GM19397 (cell line): ENCODE data around the gene PDHA1.

ENCODE experiments used
- ATAC-seq: cut with Tn5 transposase; IDR thresholded peaks from one replicate; pipeline ENCODE4 v1.9.1; 2021; ENCODE audit warnings: mild to moderate bottlenecking, moderate library complexity; ENCODE audit not compliant: unreplicated experiment

The PDHA1 gene

DNA sequence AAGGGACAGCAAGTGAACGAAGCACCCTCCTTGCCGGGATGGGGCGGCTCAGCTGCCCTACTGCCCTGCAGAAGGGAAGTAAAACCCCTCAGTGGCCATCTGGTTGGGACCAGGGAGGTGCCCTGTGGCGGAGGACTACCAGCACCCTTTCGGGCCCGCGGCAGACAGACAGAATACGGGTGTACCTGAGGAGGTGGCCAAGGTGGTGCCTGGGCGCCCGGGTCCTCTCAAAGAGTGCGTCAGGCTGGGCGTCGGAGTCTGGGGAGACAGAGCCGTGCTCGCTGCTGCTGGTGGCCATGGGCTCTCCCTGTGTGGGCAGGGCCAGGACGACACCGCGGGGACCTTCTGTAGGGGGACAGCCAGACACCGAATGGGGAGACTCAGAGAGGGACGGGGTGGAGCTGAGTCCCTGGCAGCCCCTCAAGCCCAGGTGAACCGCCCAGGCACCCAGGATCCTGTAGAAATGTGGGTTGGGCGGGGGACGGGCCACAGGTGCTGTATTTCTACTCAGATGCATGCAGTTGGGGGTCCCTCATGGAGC lies 29.7 kb downstream of the PDHA1 start:
- ATAC-seq: no peak

DNA sequence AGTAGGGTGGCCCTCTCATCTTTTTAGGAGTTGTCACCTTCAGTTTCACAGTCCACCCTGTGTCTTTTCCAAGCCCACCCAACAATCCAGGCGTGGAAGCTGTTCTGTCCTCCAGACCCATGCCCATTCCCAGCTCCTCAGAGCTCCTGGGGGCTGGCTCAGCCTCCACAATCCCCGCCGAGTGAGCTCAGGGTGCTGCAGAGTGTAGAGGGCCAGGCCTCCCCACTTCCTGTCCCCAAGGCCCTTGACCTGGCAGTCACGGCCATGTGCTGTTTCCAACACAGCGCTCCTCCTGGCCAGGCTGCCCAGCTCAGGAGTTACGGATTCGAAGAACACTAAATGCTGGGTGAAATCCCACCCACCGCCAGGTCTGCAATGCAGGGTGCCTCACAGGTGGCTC lies 31.8 kb downstream of the PDHA1 start:
- ATAC-seq: no peak

DNA sequence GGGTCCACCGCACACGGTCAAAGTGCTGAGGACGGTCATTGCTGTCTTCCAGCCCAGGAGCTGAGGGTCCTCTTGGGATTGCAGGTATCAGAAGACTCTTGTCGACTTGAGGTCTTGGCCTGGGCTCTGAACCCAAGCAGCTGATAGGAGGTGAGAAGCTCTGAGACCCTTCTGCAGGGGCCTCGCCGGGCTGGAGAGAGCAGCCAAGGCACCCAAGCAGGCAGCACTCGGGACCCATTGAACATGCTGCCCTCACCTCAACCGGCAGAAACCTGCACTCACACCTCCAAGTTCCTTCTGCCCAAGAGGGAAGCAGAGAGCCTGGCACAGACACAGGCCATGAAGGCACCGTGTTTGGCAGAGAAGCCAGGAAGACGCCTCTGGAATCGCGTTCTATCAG lies 34.1 kb downstream of the PDHA1 start:
- ATAC-seq: no peak

DNA sequence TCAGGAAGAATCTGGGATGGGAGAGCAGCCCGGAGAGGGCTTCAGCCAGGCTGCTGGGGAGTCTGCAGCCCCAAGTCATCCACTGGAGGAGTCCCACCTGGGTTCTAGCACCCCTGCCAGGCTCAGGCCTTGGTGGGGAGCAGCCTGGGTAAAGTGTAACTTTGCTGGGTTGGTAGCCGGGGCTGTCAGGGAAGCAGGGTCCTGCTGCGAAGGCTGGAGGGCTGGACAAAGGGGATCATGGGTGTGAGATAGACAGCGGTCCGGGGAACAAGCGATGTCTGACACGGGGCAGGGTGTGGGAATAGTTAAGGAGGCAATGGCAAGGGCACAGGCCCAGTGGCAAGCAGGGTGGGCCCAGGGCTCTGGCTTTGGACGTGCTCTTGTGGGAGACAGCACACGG lies 37.6 kb downstream of the PDHA1 start:
- no peak for ATAC-seq

DNA sequence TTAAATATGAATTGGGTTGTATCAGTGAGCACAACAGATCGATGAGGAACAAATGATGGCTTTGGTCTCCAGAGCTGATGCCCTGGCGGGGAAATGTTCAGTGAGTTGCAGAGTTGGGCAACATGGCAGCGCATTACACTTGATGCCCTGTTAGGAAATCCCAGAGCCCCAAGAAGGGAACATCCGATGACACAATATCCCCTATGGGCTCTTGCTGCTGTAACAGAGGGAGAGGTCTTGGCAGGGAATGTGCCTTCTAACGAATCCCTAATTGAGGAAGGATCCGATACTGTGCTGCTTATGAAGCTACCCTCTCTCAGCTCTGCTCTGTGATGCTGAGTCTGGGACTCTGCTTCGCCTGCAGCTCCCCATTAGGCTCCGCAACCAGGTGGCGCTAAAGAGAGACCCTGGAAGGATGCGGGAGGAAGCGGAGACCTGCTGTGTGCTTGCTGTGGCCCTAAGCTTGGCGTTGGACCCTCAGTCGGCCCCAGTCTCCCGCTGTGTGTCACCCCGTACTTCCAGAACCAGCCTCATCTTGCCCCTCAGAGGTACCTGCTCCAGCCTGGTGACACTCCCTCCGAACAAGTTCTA lies 38.9 kb downstream of the PDHA1 start:
- no peak for ATAC-seq

DNA sequence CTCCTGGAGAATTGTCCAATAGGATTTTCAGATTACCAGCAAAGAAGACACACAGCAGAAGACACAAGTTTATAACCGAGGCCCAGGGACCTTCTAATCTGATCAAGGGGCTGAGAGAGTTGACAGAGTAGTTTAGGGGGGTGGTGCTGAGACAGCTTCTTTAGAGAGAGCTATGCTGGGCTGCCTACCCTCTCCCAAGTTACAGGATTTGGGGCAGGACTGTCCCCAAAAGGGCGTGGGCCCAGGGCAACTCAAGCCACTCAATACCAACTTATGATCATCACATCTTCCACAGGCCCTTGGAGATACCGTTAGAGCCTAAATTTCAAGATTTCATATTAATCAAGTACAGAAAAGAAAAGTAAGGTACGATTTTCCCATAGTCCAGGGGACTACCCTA lies 43.0 kb downstream of the PDHA1 start:
- ATAC-seq: no peak

DNA sequence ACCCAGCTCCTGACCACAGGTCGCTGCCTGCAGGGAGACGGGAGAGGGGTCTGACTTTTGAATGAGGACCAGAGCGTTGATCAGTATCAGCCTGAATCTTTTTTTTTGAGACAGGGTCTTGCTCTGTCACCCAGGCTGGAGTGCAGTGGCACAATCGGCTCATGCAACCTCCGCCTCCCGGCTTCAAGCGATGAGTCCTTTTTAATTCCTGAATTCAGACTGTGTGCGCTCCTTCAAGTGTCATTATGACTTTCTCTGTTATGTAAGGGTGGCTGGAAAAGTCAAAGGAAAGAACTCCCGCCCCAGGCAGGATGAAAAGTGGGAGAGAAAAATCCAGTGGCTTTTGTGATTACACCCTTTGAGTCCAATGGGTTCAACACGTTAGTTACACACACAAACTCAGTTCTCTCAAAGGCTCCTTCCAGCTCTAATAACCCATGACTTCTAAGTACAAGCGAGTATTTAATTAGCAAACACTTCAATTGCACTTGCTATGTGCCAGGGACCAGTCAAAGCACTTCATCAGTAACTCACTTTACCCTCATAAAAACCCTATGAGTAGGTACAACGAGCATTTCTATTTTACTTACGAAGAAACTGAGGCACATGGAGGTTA lies 44.4 kb downstream of the PDHA1 start:
- ATAC-seq: no peak

DNA sequence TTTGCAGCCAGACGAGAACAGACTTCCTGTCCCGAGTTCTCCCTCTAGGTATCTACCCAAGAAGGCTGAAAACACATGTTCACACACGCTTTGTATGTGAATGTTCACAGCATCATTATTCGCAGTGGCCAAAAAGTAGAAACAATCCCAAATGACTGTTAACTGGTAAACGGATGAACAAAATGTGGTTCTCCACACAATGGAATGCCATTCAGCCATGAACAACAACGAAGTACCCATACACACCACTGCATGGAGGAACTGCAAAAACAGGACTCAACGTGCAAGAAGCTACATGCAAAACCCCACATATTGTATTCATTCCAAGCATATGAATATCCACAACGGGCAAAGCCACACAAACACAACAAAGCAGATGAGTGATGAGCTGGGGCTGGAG lies 45.0 kb downstream of the PDHA1 start:
- no peak for ATAC-seq

DNA sequence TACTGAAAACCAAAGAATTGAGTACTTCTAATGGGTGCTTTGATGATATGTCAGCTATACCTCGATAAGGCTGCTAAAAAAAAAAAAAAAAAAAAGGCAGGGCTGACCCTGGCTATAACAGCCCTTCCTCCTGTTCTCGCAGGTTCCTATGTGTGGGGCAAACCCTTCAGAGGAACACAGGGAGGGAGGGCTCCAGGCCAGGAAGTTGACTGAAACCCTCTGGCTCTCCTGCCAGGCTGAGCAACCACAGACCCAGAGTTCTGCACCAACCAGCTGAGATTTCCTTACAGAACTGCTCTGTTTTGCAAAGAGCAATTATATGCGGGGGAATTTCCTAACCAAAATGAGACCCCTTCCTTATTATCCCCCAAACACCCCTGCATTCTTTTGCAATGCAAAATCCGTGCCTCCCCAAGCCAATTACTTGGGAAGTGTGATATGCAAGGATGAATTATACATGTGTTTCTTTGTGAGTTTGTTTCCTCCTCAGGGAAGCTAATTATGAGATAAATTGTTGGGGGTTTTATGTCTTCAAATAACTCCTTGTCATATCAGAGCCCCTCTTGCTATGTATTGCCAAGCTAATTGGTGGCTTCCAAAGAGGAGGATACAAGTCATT lies 45.6 kb downstream of the PDHA1 start:
- no peak for ATAC-seq

DNA sequence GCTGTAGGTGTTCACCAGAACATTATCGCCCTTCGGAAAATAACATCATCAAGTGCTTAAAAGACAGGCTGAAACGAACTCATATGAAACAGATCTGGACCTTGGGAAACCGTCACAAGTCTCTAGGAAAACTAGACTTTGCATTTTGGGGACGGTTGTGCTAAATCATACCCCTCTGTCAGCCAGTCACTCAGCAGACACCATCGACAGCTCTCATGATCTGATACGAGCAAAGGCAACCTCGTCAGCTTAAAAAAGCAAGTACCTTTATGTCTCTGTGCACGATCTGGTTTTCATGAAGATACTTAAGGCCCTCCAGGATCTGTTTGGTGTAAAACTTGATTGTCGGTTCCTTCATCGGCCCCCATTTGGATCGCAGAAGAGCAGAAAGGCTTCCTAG lies 48.4 kb downstream of the PDHA1 start:
- no peak for ATAC-seq

DNA sequence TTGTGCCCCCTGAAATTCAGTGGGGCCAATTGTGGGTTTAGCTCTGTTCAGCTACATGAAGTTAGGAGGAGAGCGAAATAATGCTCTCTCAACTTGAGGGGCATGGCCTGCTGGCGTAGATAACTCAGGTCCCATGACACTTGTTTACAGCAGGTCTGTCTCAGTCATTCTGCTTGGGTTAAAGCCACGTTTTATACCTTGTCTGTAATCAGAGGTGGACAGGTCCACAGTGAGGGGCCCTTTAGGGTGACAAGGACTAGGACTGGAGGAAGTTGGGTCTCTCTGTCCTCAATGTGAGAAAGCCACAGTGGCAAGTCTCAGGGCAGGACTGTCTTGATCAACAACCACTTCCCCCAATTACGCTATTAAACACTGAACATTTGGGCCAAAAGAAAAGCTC lies 49.0 kb downstream of the PDHA1 start:
- no peak for ATAC-seq

DNA sequence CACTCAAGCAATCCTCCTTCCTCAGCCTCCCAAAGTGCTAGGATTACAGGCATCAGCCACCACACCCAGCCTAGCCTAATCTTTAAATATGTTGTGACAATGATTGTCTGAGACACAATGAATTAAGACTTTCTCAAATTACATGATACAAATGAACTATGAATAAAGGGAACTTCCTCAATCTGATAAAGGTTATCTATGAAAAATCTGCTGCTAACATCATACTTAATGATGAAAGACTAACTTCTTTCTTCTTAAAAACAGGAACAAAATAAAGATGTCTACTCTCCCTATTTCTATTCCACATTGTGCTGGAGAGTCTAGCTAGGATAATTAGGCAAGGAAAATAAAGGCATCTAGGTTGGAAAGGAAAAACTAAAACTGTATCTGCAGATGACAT lies 60.0 kb downstream of the PDHA1 start:
- no peak for ATAC-seq

DNA sequence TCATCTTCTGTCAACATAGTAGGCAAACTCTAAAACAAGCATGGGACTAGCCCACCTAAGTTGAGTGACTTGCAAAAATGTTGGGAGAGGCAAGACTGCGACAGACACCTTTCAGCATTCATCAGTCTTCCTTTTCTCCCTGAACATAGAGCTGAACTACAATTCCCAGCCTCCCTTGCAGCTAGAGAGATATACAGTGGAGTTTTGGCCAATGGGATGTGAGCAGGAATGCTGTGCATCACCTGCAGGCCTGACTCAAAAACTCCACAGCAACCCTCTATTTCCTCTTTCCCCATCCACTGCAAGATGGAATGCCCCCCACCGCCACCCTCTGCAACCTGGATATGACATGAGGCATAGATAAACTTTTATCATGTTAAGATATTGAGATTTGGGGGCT lies 66.5 kb downstream of the PDHA1 start:
- no peak for ATAC-seq
